ENCODE data around the gene GPR137B.

DNA sequence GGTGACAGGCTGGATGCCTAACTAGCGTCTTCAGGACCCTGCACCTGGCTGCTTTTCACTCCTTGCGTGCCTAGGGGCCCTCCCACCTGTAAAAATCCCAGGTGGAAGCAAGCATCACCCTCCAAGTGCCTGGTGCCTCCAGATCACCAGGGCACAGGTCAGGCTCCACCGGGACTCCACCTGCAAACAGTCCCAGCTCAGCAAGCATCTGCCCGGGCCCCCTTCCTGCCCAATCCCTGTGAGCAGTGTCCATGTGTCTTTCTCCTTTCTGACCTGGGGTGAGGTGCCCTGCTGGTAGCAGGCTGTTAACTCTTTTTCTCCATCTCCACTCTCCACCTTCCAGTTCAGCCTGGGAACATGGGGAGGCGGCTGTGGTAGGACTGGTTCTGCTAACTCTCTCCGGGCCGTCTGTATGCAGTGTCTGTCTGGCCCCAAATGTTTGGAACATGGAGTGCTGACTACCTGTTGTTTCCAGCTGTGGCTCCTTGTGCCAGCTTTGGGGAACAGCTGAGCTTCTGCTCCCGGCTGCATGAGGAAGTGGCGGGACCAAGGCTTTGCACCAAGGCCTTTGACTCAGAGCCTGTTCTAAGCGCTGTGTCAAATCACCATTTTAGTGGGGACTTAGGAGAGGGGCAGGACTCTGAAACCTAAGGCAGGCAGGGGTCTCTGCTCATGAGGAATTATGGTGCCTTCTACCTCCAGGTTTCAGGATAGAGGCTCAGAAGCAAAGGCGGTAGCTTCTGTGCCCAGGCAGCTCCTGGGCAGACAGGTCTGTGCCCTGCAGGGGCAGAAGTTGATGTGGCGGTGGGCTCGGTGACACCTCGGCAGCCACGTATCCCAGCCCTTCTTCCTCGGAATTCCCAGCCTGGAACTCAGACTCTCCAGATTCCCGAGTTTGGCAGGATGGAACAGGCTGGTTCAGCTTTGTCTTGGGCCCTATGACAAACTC is 5.5 kb downstream of the GPR137B start:
- TF ChIP-seq, protein P1, sequence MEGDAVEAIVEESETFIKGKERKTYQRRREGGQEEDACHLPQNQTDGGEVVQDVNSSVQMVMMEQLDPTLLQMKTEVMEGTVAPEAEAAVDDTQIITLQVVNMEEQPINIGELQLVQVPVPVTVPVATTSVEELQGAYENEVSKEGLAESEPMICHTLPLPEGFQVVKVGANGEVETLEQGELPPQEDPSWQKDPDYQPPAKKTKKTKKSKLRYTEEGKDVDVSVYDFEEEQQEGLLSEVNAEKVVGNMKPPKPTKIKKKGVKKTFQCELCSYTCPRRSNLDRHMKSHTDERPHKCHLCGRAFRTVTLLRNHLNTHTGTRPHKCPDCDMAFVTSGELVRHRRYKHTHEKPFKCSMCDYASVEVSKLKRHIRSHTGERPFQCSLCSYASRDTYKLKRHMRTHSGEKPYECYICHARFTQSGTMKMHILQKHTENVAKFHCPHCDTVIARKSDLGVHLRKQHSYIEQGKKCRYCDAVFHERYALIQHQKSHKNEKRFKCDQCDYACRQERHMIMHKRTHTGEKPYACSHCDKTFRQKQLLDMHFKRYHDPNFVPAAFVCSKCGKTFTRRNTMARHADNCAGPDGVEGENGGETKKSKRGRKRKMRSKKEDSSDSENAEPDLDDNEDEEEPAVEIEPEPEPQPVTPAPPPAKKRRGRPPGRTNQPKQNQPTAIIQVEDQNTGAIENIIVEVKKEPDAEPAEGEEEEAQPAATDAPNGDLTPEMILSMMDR (IDR thresholded peaks at IDR 0.05; ENCODE audit: low read depth, low read length, missing input control), result no peak
- TF ChIP-seq FOXA2 (IDR thresholded peaks at IDR 0.05) (no peak), TAF1 (conservative IDR thresholded peaks at IDR 0.05) (no peak), EGR1 (IDR thresholded peaks at IDR 0.05; ENCODE audit: low read depth in 2 of 2) (no peak), JUND (IDR thresholded peaks at IDR 0.05) (no peak), RAD21 (IDR thresholded peaks at IDR 0.05) (no peak), HNF4G (IDR thresholded peaks at IDR 0.05) (no peak)
- TF ChIP-seq, protein P2, sequence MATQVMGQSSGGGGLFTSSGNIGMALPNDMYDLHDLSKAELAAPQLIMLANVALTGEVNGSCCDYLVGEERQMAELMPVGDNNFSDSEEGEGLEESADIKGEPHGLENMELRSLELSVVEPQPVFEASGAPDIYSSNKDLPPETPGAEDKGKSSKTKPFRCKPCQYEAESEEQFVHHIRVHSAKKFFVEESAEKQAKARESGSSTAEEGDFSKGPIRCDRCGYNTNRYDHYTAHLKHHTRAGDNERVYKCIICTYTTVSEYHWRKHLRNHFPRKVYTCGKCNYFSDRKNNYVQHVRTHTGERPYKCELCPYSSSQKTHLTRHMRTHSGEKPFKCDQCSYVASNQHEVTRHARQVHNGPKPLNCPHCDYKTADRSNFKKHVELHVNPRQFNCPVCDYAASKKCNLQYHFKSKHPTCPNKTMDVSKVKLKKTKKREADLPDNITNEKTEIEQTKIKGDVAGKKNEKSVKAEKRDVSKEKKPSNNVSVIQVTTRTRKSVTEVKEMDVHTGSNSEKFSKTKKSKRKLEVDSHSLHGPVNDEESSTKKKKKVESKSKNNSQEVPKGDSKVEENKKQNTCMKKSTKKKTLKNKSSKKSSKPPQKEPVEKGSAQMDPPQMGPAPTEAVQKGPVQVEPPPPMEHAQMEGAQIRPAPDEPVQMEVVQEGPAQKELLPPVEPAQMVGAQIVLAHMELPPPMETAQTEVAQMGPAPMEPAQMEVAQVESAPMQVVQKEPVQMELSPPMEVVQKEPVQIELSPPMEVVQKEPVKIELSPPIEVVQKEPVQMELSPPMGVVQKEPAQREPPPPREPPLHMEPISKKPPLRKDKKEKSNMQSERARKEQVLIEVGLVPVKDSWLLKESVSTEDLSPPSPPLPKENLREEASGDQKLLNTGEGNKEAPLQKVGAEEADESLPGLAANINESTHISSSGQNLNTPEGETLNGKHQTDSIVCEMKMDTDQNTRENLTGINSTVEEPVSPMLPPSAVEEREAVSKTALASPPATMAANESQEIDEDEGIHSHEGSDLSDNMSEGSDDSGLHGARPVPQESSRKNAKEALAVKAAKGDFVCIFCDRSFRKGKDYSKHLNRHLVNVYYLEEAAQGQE (IDR thresholded peaks at IDR 0.05), result no peak
